SK-N-SH treated with all-trans-retinoic acid at 6 μM for 48 hours (cell line): ENCODE data around the gene DIRAS3.

Source experiments
- ATAC-seq: fragments of 200-7000 bp; cut with Tn5 transposase; 3 replicates; pipeline ENCODE4 v1.9.1; 2020; ENCODE audit warnings: mild to moderate bottlenecking, moderate library complexity
- ARNTL ChIP-seq: fragments of 450-650 bp; formaldehyde crosslinking; IDR thresholded peaks from 2 replicates; pipeline ENCODE4 v1.5.0; 2020; ENCODE audit warnings: low read depth, mild to moderate bottlenecking, moderate library complexity, borderline replicate concordance
- BACH2 ChIP-seq: fragments of 250-450 bp; sonication (Bioruptor Pico); IDR thresholded peaks from 2 replicates; pipeline ENCODE4 v1.9.0; 2021; ENCODE audit warnings: mild to moderate bottlenecking, borderline replicate concordance
- CSDC2 ChIP-seq: fragments of 250-450 bp; sonication (Bioruptor Pico); IDR thresholded peaks from 2 replicates; pipeline ENCODE4 v1.5.0; 2020; ENCODE audit warnings: mild to moderate bottlenecking, moderate library complexity
- ESRRG ChIP-seq: fragments of 250-450 bp; sonication (Bioruptor Pico); IDR thresholded peaks from 2 replicates; pipeline ENCODE4 v1.6.1; 2021; ENCODE audit warnings: mild to moderate bottlenecking
- GLIS3 ChIP-seq: fragments of 250-450 bp; sonication (Bioruptor Pico); IDR thresholded peaks from 2 replicates; pipeline ENCODE4 v1.5.0; 2020; ENCODE audit warnings: mild to moderate bottlenecking, moderate library complexity
- ISL1 ChIP-seq: fragments of 250-450 bp; sonication (Bioruptor Pico); IDR thresholded peaks from 2 replicates; pipeline ENCODE4 v2.1.2; 2022; ENCODE audit warnings: mild to moderate bottlenecking, moderate library complexity
- PPARA ChIP-seq: fragments of 250-450 bp; sonication (Bioruptor Pico); IDR thresholded peaks from 2 replicates; pipeline ENCODE4 v1.5.0; 2020; ENCODE audit warnings: mild to moderate bottlenecking, borderline replicate concordance
- SNAI2 ChIP-seq: fragments of 250-450 bp; sonication (Bioruptor Pico); IDR thresholded peaks from 2 replicates; pipeline ENCODE4 v1.5.0; 2020; ENCODE audit warnings: mild to moderate bottlenecking, moderate library complexity
- TCF4 ChIP-seq: fragments of 250-450 bp; sonication (Bioruptor Pico); IDR thresholded peaks from 2 replicates; pipeline ENCODE4 v1.8.0; 2021; ENCODE audit warnings: mild to moderate bottlenecking, moderate library complexity, borderline replicate concordance
- ZC3H10 ChIP-seq: fragments of 250-450 bp; sonication (Bioruptor Pico); IDR thresholded peaks from 2 replicates; pipeline ENCODE4 v1.5.1; 2021; ENCODE audit warnings: mild to moderate bottlenecking, moderate library complexity
- ZFP3 ChIP-seq: fragments of 250-450 bp; sonication (Bioruptor Pico); IDR thresholded peaks from 2 replicates; pipeline ENCODE4 v1.5.0; 2020; ENCODE audit warnings: mild to moderate bottlenecking, moderate library complexity
- ZNF565 ChIP-seq: fragments of 450-650 bp; formaldehyde crosslinking; conservative IDR thresholded peaks from 2 replicates; pipeline ENCODE4 v1.5.0; 2020; ENCODE audit warnings: low read depth, mild to moderate bottlenecking, moderate library complexity
- ZNF70 ChIP-seq: fragments of 450-650 bp; formaldehyde crosslinking; IDR thresholded peaks from 2 replicates; pipeline ENCODE4 v1.5.0; 2020; ENCODE audit warnings: mild to moderate bottlenecking, moderate library complexity
- ZNF8 ChIP-seq: fragments of 450-650 bp; formaldehyde crosslinking; IDR thresholded peaks from 2 replicates; pipeline ENCODE4 v1.5.0; 2020; ENCODE audit warnings: mild to moderate bottlenecking, moderate library complexity
- TF ChIP-seq, protein P1 (sequence below): fragments of 250-450 bp; sonication (Bioruptor Pico); IDR thresholded peaks from 2 replicates; pipeline ENCODE4 v1.5.1; 2020; ENCODE audit warnings: low read depth, mild to moderate bottlenecking, moderate library complexity
- TF ChIP-seq, protein P2 (sequence below): fragments of 250-450 bp; sonication (Bioruptor Pico); IDR thresholded peaks from 2 replicates; pipeline ENCODE4 v1.5.0; 2020; ENCODE audit warnings: mild to moderate bottlenecking, moderate library complexity
- TF ChIP-seq, protein P3 (sequence below): fragments of 250-450 bp; sonication (Bioruptor Pico); IDR thresholded peaks from 2 replicates; pipeline ENCODE4 v1.8.0; 2021; ENCODE audit warnings: low read depth, mild to moderate bottlenecking, moderate library complexity, borderline replicate concordance
- TF ChIP-seq, protein P4 (sequence below): fragments of 250-450 bp; sonication (Bioruptor Pico); IDR thresholded peaks from 2 replicates; pipeline ENCODE4 v1.8.0; 2020; ENCODE audit warnings: mild to moderate bottlenecking, moderate library complexity, borderline replicate concordance

The DIRAS3 gene, protein sequence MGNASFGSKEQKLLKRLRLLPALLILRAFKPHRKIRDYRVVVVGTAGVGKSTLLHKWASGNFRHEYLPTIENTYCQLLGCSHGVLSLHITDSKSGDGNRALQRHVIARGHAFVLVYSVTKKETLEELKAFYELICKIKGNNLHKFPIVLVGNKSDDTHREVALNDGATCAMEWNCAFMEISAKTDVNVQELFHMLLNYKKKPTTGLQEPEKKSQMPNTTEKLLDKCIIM

DNA sequence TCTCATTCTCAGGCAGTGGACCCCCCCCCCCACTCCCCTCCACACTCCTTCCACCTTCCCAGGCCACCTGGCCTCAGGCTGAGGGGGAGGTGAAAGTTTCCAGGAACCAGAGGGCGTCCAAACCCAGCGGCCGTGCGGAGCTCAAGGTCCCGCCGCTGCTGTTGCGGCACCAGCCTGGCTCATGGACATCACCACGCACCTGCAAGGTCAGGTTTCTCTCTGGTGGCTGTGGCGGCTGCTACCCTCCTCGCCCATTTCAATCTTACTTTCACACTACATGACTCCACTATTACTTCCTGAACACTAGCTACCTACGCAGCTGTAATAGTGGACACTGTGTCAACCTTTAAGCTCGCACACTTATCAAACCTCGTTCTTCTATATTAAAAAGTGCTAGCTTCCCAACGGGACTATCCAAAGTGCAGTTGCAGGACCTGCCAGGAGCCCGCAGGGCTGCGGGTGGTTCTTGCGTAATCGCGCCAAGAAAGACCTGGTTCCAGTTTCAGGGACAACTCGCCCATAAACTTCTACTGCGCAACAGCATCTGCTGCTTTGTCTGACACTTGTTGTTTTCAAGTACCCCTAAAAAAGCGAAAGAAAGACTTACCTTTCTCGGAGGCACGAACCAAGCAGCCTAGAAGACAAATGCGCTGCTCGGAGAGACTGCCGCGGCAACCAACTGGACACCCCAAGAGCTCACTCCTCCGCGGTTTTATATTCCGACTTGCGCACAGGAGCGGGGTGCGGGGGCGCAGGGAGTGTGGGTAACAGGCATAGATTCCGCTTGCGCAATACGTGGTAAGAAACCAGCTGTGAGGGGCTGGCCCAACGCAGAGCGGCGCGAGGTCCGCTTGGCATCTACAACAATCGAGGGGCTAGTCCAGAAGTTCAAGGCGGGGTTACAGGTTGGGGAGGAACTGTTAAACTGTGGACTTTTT lies at the start of gene DIRAS3:
Gene DIRAS3, minus strand, starts transcription at position 687 of the 938 bp plus-strand sequence. CDS start 3,330 bp downstream, outside the sequence.
- TF ChIP-seq TCF4 (CRISPR knock-in tag): no peak
- TF ChIP-seq, protein P1, sequence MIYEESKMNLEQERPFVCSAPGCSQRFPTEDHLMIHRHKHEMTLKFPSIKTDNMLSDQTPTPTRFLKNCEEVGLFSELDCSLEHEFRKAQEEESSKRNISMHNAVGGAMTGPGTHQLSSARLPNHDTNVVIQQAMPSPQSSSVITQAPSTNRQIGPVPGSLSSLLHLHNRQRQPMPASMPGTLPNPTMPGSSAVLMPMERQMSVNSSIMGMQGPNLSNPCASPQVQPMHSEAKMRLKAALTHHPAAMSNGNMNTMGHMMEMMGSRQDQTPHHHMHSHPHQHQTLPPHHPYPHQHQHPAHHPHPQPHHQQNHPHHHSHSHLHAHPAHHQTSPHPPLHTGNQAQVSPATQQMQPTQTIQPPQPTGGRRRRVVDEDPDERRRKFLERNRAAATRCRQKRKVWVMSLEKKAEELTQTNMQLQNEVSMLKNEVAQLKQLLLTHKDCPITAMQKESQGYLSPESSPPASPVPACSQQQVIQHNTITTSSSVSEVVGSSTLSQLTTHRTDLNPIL: no peak
- TF ChIP-seq ZFP3 (CRISPR knock-in tag): no peak
- TF ChIP-seq, protein P2, sequence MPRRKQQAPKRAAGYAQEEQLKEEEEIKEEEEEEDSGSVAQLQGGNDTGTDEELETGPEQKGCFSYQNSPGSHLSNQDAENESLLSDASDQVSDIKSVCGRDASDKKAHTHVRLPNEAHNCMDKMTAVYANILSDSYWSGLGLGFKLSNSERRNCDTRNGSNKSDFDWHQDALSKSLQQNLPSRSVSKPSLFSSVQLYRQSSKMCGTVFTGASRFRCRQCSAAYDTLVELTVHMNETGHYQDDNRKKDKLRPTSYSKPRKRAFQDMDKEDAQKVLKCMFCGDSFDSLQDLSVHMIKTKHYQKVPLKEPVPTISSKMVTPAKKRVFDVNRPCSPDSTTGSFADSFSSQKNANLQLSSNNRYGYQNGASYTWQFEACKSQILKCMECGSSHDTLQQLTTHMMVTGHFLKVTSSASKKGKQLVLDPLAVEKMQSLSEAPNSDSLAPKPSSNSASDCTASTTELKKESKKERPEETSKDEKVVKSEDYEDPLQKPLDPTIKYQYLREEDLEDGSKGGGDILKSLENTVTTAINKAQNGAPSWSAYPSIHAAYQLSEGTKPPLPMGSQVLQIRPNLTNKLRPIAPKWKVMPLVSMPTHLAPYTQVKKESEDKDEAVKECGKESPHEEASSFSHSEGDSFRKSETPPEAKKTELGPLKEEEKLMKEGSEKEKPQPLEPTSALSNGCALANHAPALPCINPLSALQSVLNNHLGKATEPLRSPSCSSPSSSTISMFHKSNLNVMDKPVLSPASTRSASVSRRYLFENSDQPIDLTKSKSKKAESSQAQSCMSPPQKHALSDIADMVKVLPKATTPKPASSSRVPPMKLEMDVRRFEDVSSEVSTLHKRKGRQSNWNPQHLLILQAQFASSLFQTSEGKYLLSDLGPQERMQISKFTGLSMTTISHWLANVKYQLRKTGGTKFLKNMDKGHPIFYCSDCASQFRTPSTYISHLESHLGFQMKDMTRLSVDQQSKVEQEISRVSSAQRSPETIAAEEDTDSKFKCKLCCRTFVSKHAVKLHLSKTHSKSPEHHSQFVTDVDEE (CRISPR knock-in tag): no peak
- TF ChIP-seq ARNTL (CRISPR knock-in tag): no peak
- TF ChIP-seq ZNF70: no peak
- no peak for TF ChIP-seq ZC3H10 (CRISPR knock-in tag)
- TF ChIP-seq ZNF565 (CRISPR knock-in tag): no peak
- TF ChIP-seq GLIS3: no peak
- TF ChIP-seq, protein P3, sequence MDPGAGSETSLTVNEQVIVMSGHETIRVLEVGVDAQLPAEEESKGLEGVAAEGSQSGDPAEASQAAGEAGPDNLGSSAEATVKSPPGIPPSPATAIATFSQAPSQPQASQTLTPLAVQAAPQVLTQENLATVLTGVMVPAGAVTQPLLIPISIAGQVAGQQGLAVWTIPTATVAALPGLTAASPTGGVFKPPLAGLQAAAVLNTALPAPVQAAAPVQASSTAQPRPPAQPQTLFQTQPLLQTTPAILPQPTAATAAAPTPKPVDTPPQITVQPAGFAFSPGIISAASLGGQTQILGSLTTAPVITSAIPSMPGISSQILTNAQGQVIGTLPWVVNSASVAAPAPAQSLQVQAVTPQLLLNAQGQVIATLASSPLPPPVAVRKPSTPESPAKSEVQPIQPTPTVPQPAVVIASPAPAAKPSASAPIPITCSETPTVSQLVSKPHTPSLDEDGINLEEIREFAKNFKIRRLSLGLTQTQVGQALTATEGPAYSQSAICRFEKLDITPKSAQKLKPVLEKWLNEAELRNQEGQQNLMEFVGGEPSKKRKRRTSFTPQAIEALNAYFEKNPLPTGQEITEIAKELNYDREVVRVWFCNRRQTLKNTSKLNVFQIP (CRISPR knock-in tag): no peak
- peak; percentile 65 for ATAC-seq

DNA sequence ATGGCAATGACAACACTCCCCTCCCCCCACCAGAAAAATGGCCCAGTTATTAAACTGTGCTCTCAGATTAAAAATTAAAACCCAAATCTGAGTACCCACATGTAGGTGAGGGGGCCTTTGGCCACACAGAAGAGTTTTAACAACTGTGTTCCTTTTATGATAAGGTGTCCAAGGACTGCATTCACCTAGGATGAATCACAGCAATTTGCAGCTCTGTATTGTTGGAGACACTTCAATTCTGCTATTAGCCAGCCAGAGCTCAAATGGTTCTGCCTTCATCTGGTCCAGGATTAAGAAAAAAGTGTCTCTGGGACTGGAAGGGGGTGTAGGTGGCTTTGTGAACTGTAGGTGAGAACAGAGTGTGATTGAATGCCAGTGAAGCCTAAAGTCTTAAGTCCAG lies 43.3 kb upstream of the DIRAS3 start:
- peak; percentile 41; the same call in 2 of the 3 replicates for ATAC-seq
- TF ChIP-seq SNAI2 (CRISPR knock-in tag): no peak
- TF ChIP-seq ISL1 (CRISPR knock-in tag): peak; percentile 76
- TF ChIP-seq, protein P4, sequence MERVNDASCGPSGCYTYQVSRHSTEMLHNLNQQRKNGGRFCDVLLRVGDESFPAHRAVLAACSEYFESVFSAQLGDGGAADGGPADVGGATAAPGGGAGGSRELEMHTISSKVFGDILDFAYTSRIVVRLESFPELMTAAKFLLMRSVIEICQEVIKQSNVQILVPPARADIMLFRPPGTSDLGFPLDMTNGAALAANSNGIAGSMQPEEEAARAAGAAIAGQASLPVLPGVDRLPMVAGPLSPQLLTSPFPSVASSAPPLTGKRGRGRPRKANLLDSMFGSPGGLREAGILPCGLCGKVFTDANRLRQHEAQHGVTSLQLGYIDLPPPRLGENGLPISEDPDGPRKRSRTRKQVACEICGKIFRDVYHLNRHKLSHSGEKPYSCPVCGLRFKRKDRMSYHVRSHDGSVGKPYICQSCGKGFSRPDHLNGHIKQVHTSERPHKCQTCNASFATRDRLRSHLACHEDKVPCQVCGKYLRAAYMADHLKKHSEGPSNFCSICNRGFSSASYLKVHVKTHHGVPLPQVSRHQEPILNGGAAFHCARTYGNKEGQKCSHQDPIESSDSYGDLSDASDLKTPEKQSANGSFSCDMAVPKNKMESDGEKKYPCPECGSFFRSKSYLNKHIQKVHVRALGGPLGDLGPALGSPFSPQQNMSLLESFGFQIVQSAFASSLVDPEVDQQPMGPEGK (CRISPR knock-in tag): no peak

DNA sequence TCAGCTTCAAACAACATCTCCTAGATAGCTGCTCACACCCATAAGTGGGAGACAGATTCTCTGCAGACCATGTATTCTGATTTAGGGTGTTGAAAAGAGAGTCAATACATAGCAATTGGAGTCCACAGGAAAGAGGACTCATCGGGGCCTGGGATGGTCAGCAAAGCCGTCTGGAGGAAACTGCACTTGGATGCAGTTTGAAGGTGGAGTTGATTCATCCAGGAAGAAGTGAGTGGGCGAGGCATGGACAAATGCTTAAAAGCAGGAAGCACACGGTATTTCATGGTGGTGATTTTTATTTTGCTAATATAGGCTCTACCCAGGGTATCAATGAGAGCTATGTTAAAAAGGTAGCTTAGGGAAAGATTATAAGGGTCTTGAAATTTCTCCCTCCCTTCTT lies 36.8 kb upstream of the DIRAS3 start:
- ATAC-seq: no peak
- TF ChIP-seq ZNF565 (CRISPR knock-in tag): no peak
- TF ChIP-seq TCF4 (CRISPR knock-in tag): no peak
- no peak for TF ChIP-seq ISL1 (CRISPR knock-in tag)
- no peak for TF ChIP-seq PPARA (CRISPR knock-in tag)
- TF ChIP-seq, protein P1: no peak
- TF ChIP-seq CSDC2 (CRISPR knock-in tag): no peak
- no peak for TF ChIP-seq ZNF8 (CRISPR knock-in tag)
- no peak for TF ChIP-seq BACH2 (CRISPR knock-in tag)
- TF ChIP-seq ESRRG (CRISPR knock-in tag): no peak
- TF ChIP-seq, protein P4 (CRISPR knock-in tag): no peak
